Suprapubic skin (tissue), 4 donors: Measurements from ENCODE around the gene P2RX6. TPM values are rescaled to one million over a fixed set of nuclear protein-coding genes. Genes with fewer than 3 reads are reported as not detected.
"Not testable (repeated sequence)": the region's sequence is repeated elsewhere in the genome, so short reads cannot be mapped to it uniquely, and the experiment has no call there.

Experiments used
- DNase-seq, 2 donors: peaks; one replicate each; pipeline ENCODE4 v3.0.0-alpha.2; 2019; ENCODE audit warnings: low spot score in 2 of 2
- H3K27ac ChIP-seq: fragments of 200-600 bp; sonication (generic); one replicate; pipeline ENCODE4 v1.5.1; 2019
- H3K27me3 ChIP-seq: fragments of 200-600 bp; sonication (generic); one replicate; pipeline ENCODE4 v1.5.1; 2019
- H3K36me3 ChIP-seq: fragments of 200-600 bp; sonication (generic); one replicate; pipeline ENCODE4 v1.5.1; 2019
- H3K4me1 ChIP-seq: fragments of 200-600 bp; sonication (generic); one replicate; pipeline ENCODE4 v1.5.1; 2019
- H3K4me3 ChIP-seq: fragments of 200-600 bp; sonication (generic); one replicate; pipeline ENCODE4 v1.5.1; 2019; ENCODE audit warnings: mild to moderate bottlenecking
- H3K9me3 ChIP-seq: fragments of 200-600 bp; sonication (generic); one replicate; pipeline ENCODE4 v1.5.1; 2019
- EP300 ChIP-seq: sonication (generic); formaldehyde crosslinking; IDR thresholded peaks from one replicate; pipeline ENCODE4 v1.6.1; 2017; ENCODE audit warnings: antibody characterized with exemption
- POLR2A ChIP-seq, 2 donors: fragments of 450-650 bp; IDR thresholded peaks; one replicate each; pipeline ENCODE4 v1.6.1; 2017; ENCODE audit warnings: antibody characterized with exemption in 2 of 2, mild to moderate bottlenecking in 2 of 2, moderate library complexity in 2 of 2
- POLR2AphosphoS5 ChIP-seq, 3 donors: sonication (generic); formaldehyde crosslinking; IDR thresholded peaks; one replicate each; pipeline ENCODE4 v1.6.1; 2017; ENCODE audit warnings: antibody characterized with exemption in 3 of 3
- WGBS: methylation state at CpG from one replicate; pipeline ENCODE4 v1.1.5; 2018; 5-methylcytosine and 5-hydroxymethylcytosine counted together
- total RNA-seq, 4 donors: library from RNA; depleted of rRNA; stranded (reverse); fragments of >200 nt; gene quantifications; one replicate each; pipeline ENCODE4 v1.1.0, GENCODE V29; 2016
- TF ChIP-seq, protein P1 (sequence below), 2 donors: fragments of 200-600 bp in 1 of 2; fragments of 450-650 bp in 1 of 2; sonication (generic) in 1 of 2; IDR thresholded peaks; one replicate each; pipeline ENCODE4 v1.5.1; 2016 to 2019; ENCODE audit warnings: antibody characterized with exemption in 2 of 2, mild to moderate bottlenecking in 1 of 2, moderate library complexity in 1 of 2

P2RX6 gene
- total RNA-seq, 4 donors from 2014 or later = 0.21 to 3.1 (median 1.0) TPM

DNA sequence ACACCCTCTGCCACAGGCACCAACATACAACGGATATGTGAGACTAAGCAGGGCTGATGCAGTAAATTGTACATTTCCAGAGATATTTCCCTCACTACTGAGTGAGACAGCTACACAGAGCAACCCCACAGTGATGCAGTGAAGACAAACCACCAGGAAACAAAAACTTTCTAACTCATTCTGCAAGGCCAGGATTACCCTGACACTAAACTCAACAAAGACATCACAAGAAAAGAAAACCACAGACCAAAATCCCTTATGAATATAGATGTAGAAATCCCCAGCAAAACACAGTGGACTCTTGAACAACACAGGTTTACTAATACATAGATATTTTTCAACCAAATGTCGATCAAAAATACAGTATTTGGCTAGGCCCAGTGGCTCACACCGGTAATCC lies 18.9 kb downstream of the P2RX6 start:
- TF ChIP-seq POLR2AphosphoS5 (IDR thresholded peaks at IDR 0.05) = no peak
- TF ChIP-seq, protein P1, sequence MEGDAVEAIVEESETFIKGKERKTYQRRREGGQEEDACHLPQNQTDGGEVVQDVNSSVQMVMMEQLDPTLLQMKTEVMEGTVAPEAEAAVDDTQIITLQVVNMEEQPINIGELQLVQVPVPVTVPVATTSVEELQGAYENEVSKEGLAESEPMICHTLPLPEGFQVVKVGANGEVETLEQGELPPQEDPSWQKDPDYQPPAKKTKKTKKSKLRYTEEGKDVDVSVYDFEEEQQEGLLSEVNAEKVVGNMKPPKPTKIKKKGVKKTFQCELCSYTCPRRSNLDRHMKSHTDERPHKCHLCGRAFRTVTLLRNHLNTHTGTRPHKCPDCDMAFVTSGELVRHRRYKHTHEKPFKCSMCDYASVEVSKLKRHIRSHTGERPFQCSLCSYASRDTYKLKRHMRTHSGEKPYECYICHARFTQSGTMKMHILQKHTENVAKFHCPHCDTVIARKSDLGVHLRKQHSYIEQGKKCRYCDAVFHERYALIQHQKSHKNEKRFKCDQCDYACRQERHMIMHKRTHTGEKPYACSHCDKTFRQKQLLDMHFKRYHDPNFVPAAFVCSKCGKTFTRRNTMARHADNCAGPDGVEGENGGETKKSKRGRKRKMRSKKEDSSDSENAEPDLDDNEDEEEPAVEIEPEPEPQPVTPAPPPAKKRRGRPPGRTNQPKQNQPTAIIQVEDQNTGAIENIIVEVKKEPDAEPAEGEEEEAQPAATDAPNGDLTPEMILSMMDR (IDR thresholded peaks at IDR 0.05) = no peak
- TF ChIP-seq POLR2A (IDR thresholded peaks at IDR 0.05) = no peak
- no peak for TF ChIP-seq EP300
- WGBS = 74% methylated on average over 3 of the region's 3 CpGs
- Histone ChIP-seq H3K9me3 (no peaks in the 10 kb centered on the region), H3K36me3 (no peaks in the 10 kb centered on the region), H3K4me1 (peaks cover 25% of the 10 kb centered on the region), H3K4me3 (no peak overlapping the region), H3K27me3 (peaks cover 29% of the 10 kb centered on the region), H3K27ac (no peak overlapping the region)
- DNase-seq = no peak

DNA sequence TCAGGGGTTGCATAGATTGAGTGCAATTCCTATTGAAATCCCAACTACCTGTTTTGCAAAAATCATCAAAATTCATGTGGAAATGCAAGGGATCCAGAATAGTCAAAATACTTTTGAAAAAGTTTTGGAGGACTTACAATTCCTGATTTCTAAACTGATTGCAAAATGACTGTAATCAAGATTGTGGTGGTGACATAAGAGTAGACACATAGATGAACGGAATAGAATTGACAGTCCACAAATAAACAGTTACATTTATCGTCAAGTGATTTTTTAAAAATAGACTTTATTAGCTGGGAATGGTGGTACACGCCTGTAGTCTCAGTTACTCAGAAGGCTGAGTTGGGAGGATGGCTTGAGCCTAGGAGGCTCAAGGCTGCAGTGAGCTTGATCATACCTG lies 20.0 kb downstream of the P2RX6 start:
- peaks cover 25% of the 10 kb centered on the region for H3K4me1 ChIP-seq
- 89% methylated on average over 3 of the region's 3 CpGs for WGBS
- peaks cover 24% of the 10 kb centered on the region for H3K27me3 ChIP-seq
- no peak for DNase-seq
- no peak for TF ChIP-seq EP300
- TF ChIP-seq, protein P1 (IDR thresholded peaks at IDR 0.05) = no peak
- no peak for TF ChIP-seq POLR2A (IDR thresholded peaks at IDR 0.05)
- TF ChIP-seq POLR2AphosphoS5 (IDR thresholded peaks at IDR 0.05) = no peak
- no peak overlapping the region for H3K4me3 ChIP-seq
- H3K36me3 ChIP-seq = no peaks in the 10 kb centered on the region
- no peak overlapping the region for H3K27ac ChIP-seq
- H3K9me3 ChIP-seq = no peaks in the 10 kb centered on the region

DNA sequence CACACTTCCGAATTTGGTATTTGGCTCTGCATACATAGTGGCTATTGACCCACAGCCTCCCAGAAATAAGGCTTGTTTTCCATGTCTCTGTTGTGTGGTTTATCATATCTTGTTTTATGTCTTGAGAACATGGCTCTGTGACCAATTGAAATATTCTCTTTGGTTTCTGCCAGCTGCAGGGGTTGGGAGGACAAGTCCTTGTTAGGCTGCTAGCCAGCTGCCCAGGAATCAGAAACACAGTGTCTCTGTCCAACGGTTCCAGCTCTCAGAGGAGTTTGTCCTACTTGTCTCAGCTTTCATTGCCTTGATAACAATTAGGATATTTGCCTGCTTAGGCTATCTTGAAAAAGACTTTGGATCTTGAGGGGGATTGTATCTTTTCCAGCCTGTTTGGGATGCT lies 23.4 kb downstream of the P2RX6 start:
- peaks cover 13% of the 10 kb centered on the region for H3K4me1 ChIP-seq
- H3K27me3 ChIP-seq = no peaks in the 10 kb centered on the region
- DNase-seq = no peak
- 30% methylated on average over 2 of the region's 2 CpGs for WGBS
- no peak overlapping the region for H3K4me3 ChIP-seq
- TF ChIP-seq POLR2AphosphoS5 (IDR thresholded peaks at IDR 0.05) (no peak), EP300 (no peak), POLR2A (IDR thresholded peaks at IDR 0.05) (no peak)
- TF ChIP-seq, protein P1 (IDR thresholded peaks at IDR 0.05) = no peak
- H3K27ac ChIP-seq = no peak overlapping the region
- no peaks in the 10 kb centered on the region for H3K36me3 ChIP-seq
- H3K9me3 ChIP-seq = no peaks in the 10 kb centered on the region

DNA sequence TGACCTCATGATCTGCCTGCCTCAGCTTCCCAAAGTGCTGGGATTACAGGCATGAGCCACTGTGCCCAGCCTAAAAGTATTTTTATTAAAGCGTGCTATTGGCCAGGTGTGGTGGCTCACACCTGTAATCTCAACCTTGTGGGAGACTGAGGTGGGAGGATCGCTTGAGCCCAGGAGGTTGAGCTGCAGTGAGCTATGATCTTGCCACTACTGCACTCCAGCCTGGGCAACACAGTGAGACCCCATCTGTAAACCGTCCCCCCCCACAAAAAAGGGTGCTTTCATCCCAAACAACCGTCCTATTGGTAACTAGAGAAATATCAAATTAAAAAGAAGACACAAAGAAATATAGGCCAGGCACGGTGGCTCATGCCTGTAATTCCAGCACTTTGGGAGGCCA lies 24.2 kb downstream of the P2RX6 start:
- DNase-seq, H3K4me3 ChIP-seq, H3K9me3 ChIP-seq, H3K27me3 ChIP-seq, H3K27ac ChIP-seq, H3K36me3 ChIP-seq: not testable (repeated sequence)
- peaks cover 13% of the 10 kb centered on the region for H3K4me1 ChIP-seq
- 90% methylated on average over 5 of the region's 5 CpGs for WGBS

DNA sequence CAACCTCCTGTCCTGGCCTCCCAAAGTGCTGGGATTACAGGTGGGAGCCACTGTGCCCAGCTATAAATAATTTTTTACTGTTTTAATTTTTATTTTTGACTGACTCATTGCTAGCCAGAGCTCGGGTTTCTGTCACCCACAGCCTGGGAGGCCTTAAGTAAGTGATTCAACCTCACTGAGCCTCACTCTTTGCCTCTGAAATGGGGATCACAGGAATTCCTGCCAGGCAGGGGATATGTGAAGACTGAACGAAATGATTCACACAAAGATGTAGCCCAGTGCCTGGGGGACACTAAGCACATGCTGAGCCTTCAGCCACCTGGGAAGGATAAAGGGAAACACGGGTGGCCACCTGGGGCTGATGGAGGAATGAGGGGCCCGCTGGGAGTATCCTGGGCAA lies 27.0 kb downstream of the P2RX6 start:
- Histone ChIP-seq H3K27ac (no peak overlapping the region), H3K36me3 (no peaks in the 10 kb centered on the region), H3K4me1 (peaks cover 34% of the 10 kb centered on the region), H3K27me3 (no peaks in the 10 kb centered on the region), H3K4me3 (no peak overlapping the region), H3K9me3 (no peaks in the 10 kb centered on the region)
- 79% methylated on average over 4 of the region's 4 CpGs for WGBS
- TF ChIP-seq POLR2A (IDR thresholded peaks at IDR 0.05) = no peak
- no peak for TF ChIP-seq POLR2AphosphoS5 (IDR thresholded peaks at IDR 0.05)
- TF ChIP-seq EP300 = no peak
- TF ChIP-seq, protein P1 (IDR thresholded peaks at IDR 0.05) = no peak
- no peak for DNase-seq
